Measurements from ENCODE around the gene LHX5. TPM values are rescaled to one million over a fixed set of nuclear protein-coding genes. Genes with fewer than 3 reads are reported as not detected.
A peak's percentile ranks its signal among the peaks of the same experiment; 100 is the strongest.

Gene LHX5
- total RNA-seq, 5 donors from 2014 or later (not counting 1 experiment from before 2014, with no cell fraction given): not detected

DNA sequence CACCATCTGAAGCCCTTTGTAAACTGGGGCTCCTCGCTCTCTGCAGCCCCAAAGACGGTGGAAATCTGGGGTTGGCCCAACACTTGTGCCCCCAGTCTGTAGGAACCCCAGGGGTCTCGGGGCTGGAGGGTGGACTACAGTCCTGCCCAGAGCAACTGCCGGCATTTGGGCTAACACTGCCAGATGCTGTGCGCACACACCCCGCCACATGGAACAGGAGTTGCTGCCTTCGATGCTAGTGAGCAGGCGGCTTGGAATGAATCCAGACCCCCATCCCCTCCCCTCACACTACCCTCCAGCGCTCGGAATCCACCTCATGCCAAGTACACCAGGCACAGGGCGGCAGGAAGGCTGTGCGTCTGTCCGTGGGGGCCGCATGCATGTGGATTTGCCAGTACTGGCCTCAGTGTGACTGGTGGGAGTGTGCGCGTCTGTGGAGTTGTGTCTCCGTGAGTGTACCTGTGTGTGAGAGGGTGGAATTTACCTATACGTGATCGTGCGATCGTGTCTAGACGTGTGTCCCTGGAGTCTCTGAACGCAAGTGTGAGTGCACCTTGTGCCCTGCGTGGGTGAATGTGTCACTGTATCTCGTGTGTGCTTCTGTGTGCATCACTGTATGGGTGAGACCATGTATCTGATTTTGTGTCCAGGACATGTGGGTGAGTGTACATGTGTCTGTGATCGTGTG lies 5.1 kb downstream of the LHX5 start:
- H3K9me3 ChIP-seq: no peaks in the 10 kb centered on the region
- Mint-ChIP-seq H3K9me3 (no peaks in the 10 kb centered on the region), H3K27me3 (peaks cover 42 to 72% of the 10 kb centered on the region in 2 donors), H3K27ac (peak overlapping the region in 1 of 2 donors; percentile 13), H3K4me3 (peak overlapping the region in 1 of 3 donors; percentile 36), H3K4me1 (peaks cover 18 to 36% (median 34%) of the 10 kb centered on the region in 3 donors), H3K36me3 (no peaks in the 10 kb centered on the region)
- WGBS (ENCODE audit: insufficient coverage): 11% methylated on average over 24 of the region's 26 CpGs
- H3K27ac ChIP-seq (ENCODE audit: low read length): no peak overlapping the region
- ChIA-PET CTCF (no interaction called here), POLR2A (no interaction called here)
- H3K27me3 ChIP-seq (replicated peaks in 1 of 2; ENCODE audit: control insufficient read depth in 2 of 2, extremely low read depth in 1 of 2, insufficient read depth in 2 of 2, low read length in 1 of 2): peaks cover 8 to 95% of the 10 kb centered on the region in 2 experiments
- no peak overlapping the region for H3K4me3 ChIP-seq (ENCODE audit: control insufficient read depth in 1 of 2, extremely low read depth in 1 of 2, low read length in 1 of 2)
- H3K4me1 ChIP-seq (ENCODE audit: control insufficient read depth in 1 of 2, extremely low read depth in 1 of 2, insufficient read depth in 2 of 2, low read length in 2 of 2): peaks cover 0 to 52% of the 10 kb centered on the region in 2 experiments
- no peaks in the 10 kb centered on the region for H3K36me3 ChIP-seq (ENCODE audit: control insufficient read depth in 2 of 2, extremely low read depth in 1 of 2, insufficient read depth in 1 of 2, low read length in 1 of 2)
- ATAC-seq (replicated peaks in 1 of 4) (no peak), DNase-seq (no peak)

DNA sequence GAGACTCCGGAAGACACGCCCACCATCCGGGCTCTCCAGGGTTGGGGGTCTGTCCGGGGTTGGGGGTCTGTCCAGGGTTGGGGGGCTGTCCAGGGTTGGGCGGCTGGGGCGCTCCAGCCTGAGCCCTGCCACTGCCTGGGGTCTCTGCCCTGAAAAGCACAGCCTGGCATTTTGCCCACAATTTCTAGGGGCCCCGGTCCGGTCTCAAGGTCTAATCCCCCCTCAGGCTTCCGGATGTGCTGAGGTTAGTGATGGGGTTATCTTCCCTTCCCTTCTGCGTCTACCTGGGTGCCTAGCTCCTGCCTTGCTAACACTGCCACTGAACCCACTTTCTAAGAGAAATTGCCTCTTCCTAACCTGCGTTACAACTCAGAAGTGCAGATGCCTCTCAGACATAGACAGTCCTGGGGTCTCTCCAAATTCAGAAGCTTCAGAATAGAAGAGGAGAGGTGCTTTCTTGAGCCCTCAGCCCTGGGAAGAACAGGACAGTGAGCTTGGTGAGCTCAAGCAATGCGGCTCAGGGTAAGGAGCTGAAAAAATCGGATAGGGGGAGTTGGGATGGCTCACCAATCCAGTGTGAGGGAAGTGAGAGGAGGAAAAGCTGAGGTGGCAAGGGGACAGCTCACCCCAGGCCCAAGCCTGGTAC lies 5.7 kb downstream of the LHX5 start:
- Histone ChIP-seq H3K27me3 (replicated peaks in 1 of 2; ENCODE audit: control insufficient read depth in 2 of 2, extremely low read depth in 1 of 2, insufficient read depth in 2 of 2, low read length in 1 of 2) (peaks cover 12 to 91% of the 10 kb centered on the region in 2 experiments), H3K27ac (ENCODE audit: low read length) (no peak overlapping the region), H3K9me3 (no peaks in the 10 kb centered on the region), H3K4me1 (ENCODE audit: control insufficient read depth in 1 of 2, extremely low read depth in 1 of 2, insufficient read depth in 2 of 2, low read length in 2 of 2) (peaks cover 0 to 52% of the 10 kb centered on the region in 2 experiments), H3K36me3 (ENCODE audit: control insufficient read depth in 2 of 2, extremely low read depth in 1 of 2, insufficient read depth in 1 of 2, low read length in 1 of 2) (no peaks in the 10 kb centered on the region), H3K4me3 (ENCODE audit: control insufficient read depth in 1 of 2, extremely low read depth in 1 of 2, low read length in 1 of 2) (no peak overlapping the region)
- no peak for DNase-seq
- H3K4me3 Mint-ChIP-seq: peak overlapping the region; percentile 18 to 35 (median 32)
- POLR2A ChIA-PET: no interaction called here
- no peak for ATAC-seq (replicated peaks in 1 of 4)
- peaks cover 44 to 74% of the 10 kb centered on the region in 2 donors for H3K27me3 Mint-ChIP-seq
- H3K9me3 Mint-ChIP-seq: no peaks in the 10 kb centered on the region
- no peaks in the 10 kb centered on the region for H3K36me3 Mint-ChIP-seq
- whole genome bisulfite sequencing (ENCODE audit: insufficient coverage): 0% methylated on average over 4 of the region's 13 CpGs
- CTCF ChIA-PET: no interaction called here
- H3K27ac Mint-ChIP-seq: no peak overlapping the region
- H3K4me1 Mint-ChIP-seq: peaks cover 18 to 38% (median 34%) of the 10 kb centered on the region in 3 donors

DNA sequence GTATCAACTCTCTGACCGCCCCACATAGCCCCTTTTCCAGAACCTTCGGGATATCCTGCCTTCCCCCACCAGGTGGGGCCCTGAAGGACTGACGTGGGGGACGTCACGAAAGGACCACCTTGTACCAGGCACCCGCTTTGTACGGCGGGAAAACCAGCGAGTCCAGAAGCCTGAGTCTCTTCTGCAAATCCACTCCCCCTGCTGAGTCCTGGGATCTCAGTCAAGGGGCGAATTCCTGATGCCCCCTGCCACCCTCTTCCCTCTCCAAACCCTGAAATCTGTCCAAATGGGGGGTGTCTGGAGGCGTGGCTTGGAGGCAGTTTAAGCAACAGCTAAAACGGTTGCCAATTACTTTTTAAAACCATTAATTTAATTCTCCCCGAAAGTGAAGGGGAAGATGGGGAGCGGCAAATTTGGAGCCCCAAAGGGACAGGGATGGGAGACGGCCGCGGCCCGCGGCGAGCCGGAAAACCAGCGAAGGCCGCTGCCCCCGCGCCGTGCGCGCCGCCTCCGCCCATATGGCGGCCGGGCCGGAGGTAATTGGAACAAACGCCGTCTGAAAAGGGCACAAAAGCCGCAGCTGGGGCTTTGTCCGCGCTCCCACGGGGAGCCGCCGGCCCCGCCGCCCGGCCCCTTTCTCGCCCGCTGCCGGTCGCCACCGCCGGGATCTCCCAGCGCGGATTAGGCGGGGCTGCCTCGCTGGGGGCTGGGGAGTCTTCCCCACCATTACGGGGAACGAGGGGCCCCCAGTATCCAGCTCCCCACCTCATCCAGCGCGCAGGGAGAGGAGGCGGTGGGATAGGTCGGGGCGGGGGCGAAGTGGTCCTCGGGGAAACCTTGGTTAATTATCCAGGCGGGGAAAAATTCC lies 6.6 kb downstream of the LHX5 start:
- ATAC-seq (replicated peaks in 1 of 4): no peak
- Histone ChIP-seq H3K4me3 (ENCODE audit: control insufficient read depth in 1 of 2, extremely low read depth in 1 of 2, low read length in 1 of 2) (no peak overlapping the region), H3K9me3 (no peaks in the 10 kb centered on the region), H3K36me3 (ENCODE audit: control insufficient read depth in 2 of 2, extremely low read depth in 1 of 2, insufficient read depth in 1 of 2, low read length in 1 of 2) (no peaks in the 10 kb centered on the region), H3K4me1 (ENCODE audit: control insufficient read depth in 1 of 2, extremely low read depth in 1 of 2, insufficient read depth in 2 of 2, low read length in 2 of 2) (peaks cover 0 to 52% of the 10 kb centered on the region in 2 experiments), H3K27me3 (replicated peaks in 1 of 2; ENCODE audit: control insufficient read depth in 2 of 2, extremely low read depth in 1 of 2, insufficient read depth in 2 of 2, low read length in 1 of 2) (peaks cover 12 to 83% of the 10 kb centered on the region in 2 experiments), H3K27ac (ENCODE audit: low read length) (no peak overlapping the region)
- no peak overlapping the region for H3K27ac Mint-ChIP-seq
- no peaks in the 10 kb centered on the region for H3K9me3 Mint-ChIP-seq
- peak overlapping the region; percentile 3 to 73 (median 17) for H3K4me3 Mint-ChIP-seq
- H3K4me1 Mint-ChIP-seq: peaks cover 18 to 38% (median 32%) of the 10 kb centered on the region in 3 donors
- 5% methylated on average over 36 of the region's 64 CpGs for WGBS (ENCODE audit: insufficient coverage)
- H3K27me3 Mint-ChIP-seq: peaks cover 40 to 74% of the 10 kb centered on the region in 2 donors
- no peak for DNase-seq
- POLR2A ChIA-PET: no interaction called here
- CTCF ChIA-PET: no interaction called here
- H3K36me3 Mint-ChIP-seq: no peaks in the 10 kb centered on the region

DNA sequence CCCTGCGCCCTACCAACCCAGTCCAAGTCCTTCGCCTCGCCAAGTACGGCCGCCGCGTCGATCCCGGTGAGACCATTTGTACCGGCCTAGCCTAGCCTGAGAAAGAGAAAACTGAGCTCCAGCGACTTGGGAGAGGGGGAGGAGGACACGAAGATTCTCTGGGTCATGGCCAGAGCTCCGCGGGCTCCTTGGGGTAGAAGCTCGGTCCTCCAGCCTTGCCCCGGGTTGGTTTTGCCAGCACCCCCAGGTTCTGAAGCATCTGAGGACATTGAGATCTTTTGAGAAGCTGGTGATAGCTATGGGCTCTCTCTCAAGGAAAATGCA lies 7.3 kb downstream of the LHX5 start:
- no peak overlapping the region for H3K27ac Mint-ChIP-seq
- DNase-seq (no peak), ATAC-seq (replicated peaks in 1 of 4) (no peak)
- Histone ChIP-seq H3K27ac (ENCODE audit: low read length) (no peak overlapping the region), H3K36me3 (ENCODE audit: control insufficient read depth in 2 of 2, extremely low read depth in 1 of 2, insufficient read depth in 1 of 2, low read length in 1 of 2) (no peaks in the 10 kb centered on the region), H3K9me3 (no peaks in the 10 kb centered on the region), H3K4me3 (ENCODE audit: control insufficient read depth in 1 of 2, extremely low read depth in 1 of 2, low read length in 1 of 2) (no peak overlapping the region), H3K4me1 (ENCODE audit: control insufficient read depth in 1 of 2, extremely low read depth in 1 of 2, insufficient read depth in 2 of 2, low read length in 2 of 2) (peaks cover 0 to 52% of the 10 kb centered on the region in 2 experiments), H3K27me3 (replicated peaks in 1 of 2; ENCODE audit: control insufficient read depth in 2 of 2, extremely low read depth in 1 of 2, insufficient read depth in 2 of 2, low read length in 1 of 2) (peaks cover 12 to 82% of the 10 kb centered on the region in 2 experiments)
- H3K36me3 Mint-ChIP-seq: no peaks in the 10 kb centered on the region
- ChIA-PET POLR2A (no interaction called here), CTCF (no interaction called here)
- 5% methylated on average over 16 of the region's 16 CpGs for WGBS (ENCODE audit: insufficient coverage)
- no peaks in the 10 kb centered on the region for H3K9me3 Mint-ChIP-seq
- H3K27me3 Mint-ChIP-seq: peaks cover 40 to 71% of the 10 kb centered on the region in 2 donors
- H3K4me1 Mint-ChIP-seq: peaks cover 18 to 38% (median 32%) of the 10 kb centered on the region in 3 donors
- peak overlapping the region in 2 of 3 donors; percentile 17 to 73 for H3K4me3 Mint-ChIP-seq

DNA sequence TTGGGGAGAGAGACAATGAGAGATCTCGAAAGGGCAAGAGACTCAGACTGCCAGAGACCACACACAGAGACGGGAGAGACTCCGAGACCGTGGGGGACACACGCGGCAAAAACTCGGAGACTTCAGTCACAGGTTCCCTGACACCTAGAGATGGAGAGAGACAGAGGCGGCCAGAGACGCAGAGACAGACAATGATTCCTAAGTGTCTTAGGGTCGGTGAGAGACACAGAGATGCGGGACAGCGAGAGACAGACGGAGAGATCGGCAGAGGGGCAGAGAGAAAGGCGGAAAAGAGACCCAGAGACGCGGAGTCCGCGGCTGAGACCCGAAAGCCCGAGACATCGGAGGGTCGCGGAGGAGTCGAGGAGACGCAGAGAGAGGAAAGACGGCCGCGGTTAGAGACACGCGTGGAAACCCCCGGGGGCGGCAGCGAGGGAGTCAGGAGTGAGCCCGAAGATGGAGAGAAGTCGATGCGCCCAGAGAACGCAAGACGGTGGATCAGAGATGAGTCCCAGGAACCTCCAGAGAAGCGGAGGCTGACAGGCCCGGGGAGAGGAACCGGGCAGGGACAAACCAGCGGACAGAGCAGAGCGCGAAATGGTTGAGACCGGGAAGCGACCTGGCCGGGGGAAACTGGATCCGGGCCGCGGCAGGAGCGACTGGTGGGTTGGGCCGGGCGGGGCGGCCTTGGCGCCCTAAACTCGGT lies 7.8 kb downstream of the LHX5 start:
- Histone ChIP-seq H3K36me3 (ENCODE audit: control insufficient read depth in 2 of 2, extremely low read depth in 1 of 2, insufficient read depth in 1 of 2, low read length in 1 of 2) (no peaks in the 10 kb centered on the region), H3K4me3 (ENCODE audit: control insufficient read depth in 1 of 2, extremely low read depth in 1 of 2, low read length in 1 of 2) (no peak overlapping the region), H3K4me1 (ENCODE audit: control insufficient read depth in 1 of 2, extremely low read depth in 1 of 2, insufficient read depth in 2 of 2, low read length in 2 of 2) (peaks cover 0 to 52% of the 10 kb centered on the region in 2 experiments), H3K9me3 (no peaks in the 10 kb centered on the region), H3K27ac (ENCODE audit: low read length) (no peak overlapping the region), H3K27me3 (replicated peaks in 1 of 2; ENCODE audit: control insufficient read depth in 2 of 2, extremely low read depth in 1 of 2, insufficient read depth in 2 of 2, low read length in 1 of 2) (peaks cover 12 to 79% of the 10 kb centered on the region in 2 experiments)
- no peaks in the 10 kb centered on the region for H3K36me3 Mint-ChIP-seq
- CTCF ChIA-PET: no interaction called here
- WGBS (ENCODE audit: insufficient coverage): 7% methylated on average over 57 of the region's 57 CpGs
- no peaks in the 10 kb centered on the region for H3K9me3 Mint-ChIP-seq
- POLR2A ChIA-PET: no interaction called here
- no peak overlapping the region for H3K27ac Mint-ChIP-seq
- no peak for DNase-seq
- H3K4me1 Mint-ChIP-seq: peaks cover 18 to 38% (median 32%) of the 10 kb centered on the region in 3 donors
- H3K4me3 Mint-ChIP-seq: peak overlapping the region; percentile 47 to 73 (median 64)
- H3K27me3 Mint-ChIP-seq: peaks cover 40 to 70% of the 10 kb centered on the region in 2 donors
- no peak for ATAC-seq (replicated peaks in 1 of 4)
